ENCODE data around the gene GTF3C2. TPM values are rescaled to one million over a fixed set of nuclear protein-coding genes. Genes with fewer than 3 reads are reported as not detected.

The GTF3C2 gene
- total and polyA plus RNA-seq, 2 of the 13 experiments (the other 11 are each of a cell fraction or from before 2014, with no cell fraction given): 77.5 to 130 TPM

- TF ChIP-seq ZNF362 (CRISPR knock-in tag; IDR thresholded peaks at IDR 0.05; ENCODE audit: borderline replicate concordance): no peak
- TF ChIP-seq RNF2 (conservative IDR thresholded peaks at IDR 0.05; ENCODE audit: low read depth): no peak
- no peak for TF ChIP-seq ZFP36L2 (CRISPR knock-in tag; IDR thresholded peaks at IDR 0.05)
- TF ChIP-seq ZNF282 (IDR thresholded peaks at IDR 0.05; ENCODE audit: partially characterized antibody): no peak
- TF ChIP-seq SRSF4 (IDR thresholded peaks at IDR 0.05; ENCODE audit: low read depth, low read length, poor library complexity, severe bottlenecking): no peak
- TF ChIP-seq SNRNP70 (IDR thresholded peaks at IDR 0.05; ENCODE audit: low read depth, low read length): no peak
- TF ChIP-seq RNF219 (CRISPR knock-in tag; IDR thresholded peaks at IDR 0.05): no peak
- 0 out of 2 replicates have a peak, but pooled peaks have one; percentile 2 for TF ChIP-seq ZNF660 (CRISPR knock-in tag; IDR thresholded peaks at IDR 0.05; ENCODE audit: borderline replicate concordance, low read depth)
- TF ChIP-seq MIER3 (CRISPR knock-in tag; IDR thresholded peaks at IDR 0.05; ENCODE audit: borderline replicate concordance): no peak
- TF ChIP-seq CBX1 (IDR thresholded peaks at IDR 0.05; ENCODE audit: low read depth): no peak
- no peak for TF ChIP-seq ZNF558 (CRISPR knock-in tag; IDR thresholded peaks at IDR 0.05; ENCODE audit: borderline replicate concordance)
- no peak for TF ChIP-seq GPN1 (CRISPR knock-in tag; IDR thresholded peaks at IDR 0.05; ENCODE audit: borderline replicate concordance)
- TF ChIP-seq ZNF382 (CRISPR knock-in tag; IDR thresholded peaks at IDR 0.05; ENCODE audit: borderline replicate concordance): no peak
- no peak for TF ChIP-seq HOXA7 (CRISPR knock-in tag; IDR thresholded peaks at IDR 0.05)
- no peak; the same call in 1 of the 2 replicates for TF ChIP-seq TFE3 (CRISPR knock-in tag; IDR thresholded peaks at IDR 0.05)
- TF ChIP-seq BATF2 (CRISPR knock-in tag; IDR thresholded peaks at IDR 0.05): peak; percentile 70; the same call in 1 of the 2 replicates
- peak; percentile 91; the same call in 1 of the 2 replicates for TF ChIP-seq GLI4 (CRISPR knock-in tag; IDR thresholded peaks at IDR 0.05; ENCODE audit: borderline replicate concordance)
- TF ChIP-seq CCDC6 (CRISPR knock-in tag; IDR thresholded peaks at IDR 0.05): no peak
- TF ChIP-seq NR2F2 (IDR thresholded peaks at IDR 0.05; ENCODE audit: borderline replicate concordance, low read depth): no peak
- TF ChIP-seq HMG20A (CRISPR knock-in tag; IDR thresholded peaks at IDR 0.05; ENCODE audit: borderline replicate concordance): no peak; the same call in 1 of the 2 replicates
- TF ChIP-seq SNAI1 (CRISPR knock-in tag; IDR thresholded peaks at IDR 0.05; ENCODE audit: borderline replicate concordance): no peak
- TF ChIP-seq KDM4B (CRISPR knock-in tag; IDR thresholded peaks at IDR 0.05): no peak
- peak; percentile 96 for TF ChIP-seq ZFY (CRISPR knock-in tag; IDR thresholded peaks at IDR 0.05)
- no peak for TF ChIP-seq NCOA2 (CRISPR knock-in tag; IDR thresholded peaks at IDR 0.05)
- no peak for TF ChIP-seq ZNF7 (CRISPR knock-in tag; IDR thresholded peaks at IDR 0.05)
- TF ChIP-seq NR1H2 (CRISPR knock-in tag; IDR thresholded peaks at IDR 0.05; ENCODE audit: borderline replicate concordance, low read depth): peak; percentile 42; the same call in 1 of the 2 replicates
Measured at GRCh38 chr2:27370816-27371620, 14.5 kb upstream of the GTF3C2 start (continued).
